Measurements from ENCODE around the gene ZIC4.

GRCh38 chr3:147398813-147399534 lies 7.4 kb downstream of the ZIC4 start:
- TF ChIP-seq REST (IDR thresholded peaks at IDR 0.05; ENCODE audit: low read depth) (no peak), EP300 (IDR thresholded peaks at IDR 0.05; ENCODE audit: borderline replicate concordance) (no peak)
